Hepatocyte (in vitro differentiated cells): ENCODE data around the gene AFF2. TPM values are rescaled to one million over a fixed set of nuclear protein-coding genes. Genes with fewer than 3 reads are reported as not detected.

Source experiments
- DNase-seq: peaks from one replicate; pipeline ENCODE4 v3.0.0-alpha.2; 2016; ENCODE audit warnings: low spot score
- H2AFZ ChIP-seq: fragments of 200-600 bp; sonication (generic); 2 replicates; pipeline ENCODE4 v1.6.0; 2016; ENCODE audit warnings: antibody characterized with exemption, mild to moderate bottlenecking
- H3K27ac ChIP-seq: fragments of 200-600 bp; sonication (generic); 2 replicates; pipeline ENCODE4 v1.5.1; 2016; ENCODE audit warnings: mild to moderate bottlenecking
- H3K27me3 ChIP-seq: fragments of 200-600 bp; sonication (generic); 2 replicates; pipeline ENCODE4 v1.6.1; 2016
- H3K36me3 ChIP-seq: fragments of 200-600 bp; sonication (generic); replicated peaks from 2 replicates; pipeline ENCODE4 v1.5.1; 2016; ENCODE audit warnings: low read depth; ENCODE audit not compliant: insufficient read depth
- H3K4me1 ChIP-seq: fragments of 200-600 bp; sonication (generic); 2 replicates; pipeline ENCODE4 v1.5.1; 2016; ENCODE audit warnings: mild to moderate bottlenecking, moderate library complexity; ENCODE audit not compliant: insufficient read depth
- H3K4me2 ChIP-seq: fragments of 200-600 bp; sonication (generic); 2 replicates; pipeline ENCODE4 v1.6.0; 2016
- H3K4me3 ChIP-seq: fragments of 200-600 bp; sonication (generic); 2 replicates; pipeline ENCODE4 v1.5.1; 2016; ENCODE audit warnings: mild to moderate bottlenecking
- H3K79me2 ChIP-seq: fragments of 200-600 bp; sonication (generic); 2 replicates; pipeline ENCODE4 v1.6.0; 2017; ENCODE audit warnings: mild to moderate bottlenecking
- H3K9me2 ChIP-seq: fragments of 200-600 bp; sonication (generic); replicated peaks from 2 replicates; pipeline ENCODE4 v1.6.0; 2017; ENCODE audit warnings: mild to moderate bottlenecking; ENCODE audit not compliant: insufficient read depth
- H3K9me3 ChIP-seq: fragments of 200-600 bp; sonication (generic); 2 replicates; pipeline ENCODE4 v1.5.1; 2016; ENCODE audit warnings: low read depth, mild to moderate bottlenecking
- H4K20me1 ChIP-seq: fragments of 200-600 bp; sonication (generic); 2 replicates; pipeline ENCODE4 v1.6.0; 2016; ENCODE audit warnings: mild to moderate bottlenecking; ENCODE audit not compliant: insufficient read depth, poor library complexity, severe bottlenecking
- EZH2 ChIP-seq: fragments of 200-600 bp; sonication (generic); IDR thresholded peaks from 2 replicates; pipeline ENCODE4 v1.6.1; 2016; ENCODE audit warnings: antibody characterized with exemption, mild to moderate bottlenecking, borderline replicate concordance
- EZH2phosphoT487 ChIP-seq: fragments of 200-600 bp; sonication (generic); IDR thresholded peaks from one replicate; pipeline ENCODE4 v1.6.1; 2018; ENCODE audit warnings: antibody characterized with exemption, mild to moderate bottlenecking, low read depth, moderate library complexity; ENCODE audit not compliant: unreplicated experiment, severe bottlenecking
- WGBS: methylation state at CpG from one replicate; pipeline ENCODE4 v1.1.6; 2016; ENCODE audit warnings: low lambda C conversion rate; ENCODE audit errors: missing lambda C conversion rate; 5-methylcytosine and 5-hydroxymethylcytosine counted together
- polyA plus RNA-seq: library from polyadenylated mRNA; unstranded; fragments of >200 nt; fragmentation: Nextera tagmentation; extraction: Ambion mirVana; gene quantifications from 2 replicates; pipeline ENCODE4 v1.2.1, GENCODE V29; 2016
- total RNA-seq: library from RNA; depleted of rRNA; stranded (reverse); fragments of >200 nt; gene quantifications from 2 replicates; pipeline ENCODE4 v1.2.3, GENCODE V29; 2014
- TF ChIP-seq, protein P1 (sequence below): fragments of 200-600 bp; sonication (generic); IDR thresholded peaks from 2 replicates; pipeline ENCODE4 v1.5.1; 2016; ENCODE audit warnings: antibody characterized with exemption, mild to moderate bottlenecking; ENCODE audit not compliant: poor library complexity

The AFF2 gene
- total and polyA plus RNA-seq, 2 experiments from 2014 or later, result 2.1 to 6.5 TPM

DNA sequence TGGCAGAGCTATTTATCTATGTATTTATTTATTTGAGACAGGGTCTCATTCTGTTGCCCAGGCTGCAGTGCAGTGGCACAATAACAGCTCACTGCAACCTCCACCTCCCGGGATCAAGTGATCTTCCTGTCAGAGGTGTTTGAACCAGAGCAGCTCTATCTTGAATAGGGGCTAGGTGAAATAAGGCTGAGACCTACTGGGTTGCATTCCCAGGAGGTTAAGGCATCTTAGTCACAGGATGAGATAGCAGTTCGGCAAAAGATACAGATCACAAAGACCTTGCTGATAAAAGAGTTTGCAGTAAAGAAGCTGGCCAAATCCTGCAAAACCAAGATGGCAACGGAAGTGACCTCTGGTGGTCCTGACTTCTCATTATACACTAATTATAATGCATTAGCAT lies 501.9 kb downstream of the AFF2 start:
- H3K36me3 ChIP-seq, result no peaks in the 10 kb centered on the region
- TF ChIP-seq, protein P1, sequence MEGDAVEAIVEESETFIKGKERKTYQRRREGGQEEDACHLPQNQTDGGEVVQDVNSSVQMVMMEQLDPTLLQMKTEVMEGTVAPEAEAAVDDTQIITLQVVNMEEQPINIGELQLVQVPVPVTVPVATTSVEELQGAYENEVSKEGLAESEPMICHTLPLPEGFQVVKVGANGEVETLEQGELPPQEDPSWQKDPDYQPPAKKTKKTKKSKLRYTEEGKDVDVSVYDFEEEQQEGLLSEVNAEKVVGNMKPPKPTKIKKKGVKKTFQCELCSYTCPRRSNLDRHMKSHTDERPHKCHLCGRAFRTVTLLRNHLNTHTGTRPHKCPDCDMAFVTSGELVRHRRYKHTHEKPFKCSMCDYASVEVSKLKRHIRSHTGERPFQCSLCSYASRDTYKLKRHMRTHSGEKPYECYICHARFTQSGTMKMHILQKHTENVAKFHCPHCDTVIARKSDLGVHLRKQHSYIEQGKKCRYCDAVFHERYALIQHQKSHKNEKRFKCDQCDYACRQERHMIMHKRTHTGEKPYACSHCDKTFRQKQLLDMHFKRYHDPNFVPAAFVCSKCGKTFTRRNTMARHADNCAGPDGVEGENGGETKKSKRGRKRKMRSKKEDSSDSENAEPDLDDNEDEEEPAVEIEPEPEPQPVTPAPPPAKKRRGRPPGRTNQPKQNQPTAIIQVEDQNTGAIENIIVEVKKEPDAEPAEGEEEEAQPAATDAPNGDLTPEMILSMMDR, result no peak
- TF ChIP-seq EZH2 (no peak), EZH2phosphoT487 (no peak)
- no peak overlapping the region for H3K4me2 ChIP-seq
- WGBS, result 45% methylated on average over 3 of the region's 3 CpGs
- no peaks in the 10 kb centered on the region for H3K4me1 ChIP-seq
- H3K27me3 ChIP-seq, result no peaks in the 10 kb centered on the region
- DNase-seq, result no peak
- H3K9me2 ChIP-seq, result no peaks in the 10 kb centered on the region
- H2AFZ ChIP-seq, result no peak overlapping the region
- no peaks in the 10 kb centered on the region for H3K9me3 ChIP-seq
- H4K20me1 ChIP-seq, result no peaks in the 10 kb centered on the region
- no peak overlapping the region for H3K27ac ChIP-seq
- no peak overlapping the region for H3K4me3 ChIP-seq
- H3K79me2 ChIP-seq, result no peaks in the 10 kb centered on the region

DNA sequence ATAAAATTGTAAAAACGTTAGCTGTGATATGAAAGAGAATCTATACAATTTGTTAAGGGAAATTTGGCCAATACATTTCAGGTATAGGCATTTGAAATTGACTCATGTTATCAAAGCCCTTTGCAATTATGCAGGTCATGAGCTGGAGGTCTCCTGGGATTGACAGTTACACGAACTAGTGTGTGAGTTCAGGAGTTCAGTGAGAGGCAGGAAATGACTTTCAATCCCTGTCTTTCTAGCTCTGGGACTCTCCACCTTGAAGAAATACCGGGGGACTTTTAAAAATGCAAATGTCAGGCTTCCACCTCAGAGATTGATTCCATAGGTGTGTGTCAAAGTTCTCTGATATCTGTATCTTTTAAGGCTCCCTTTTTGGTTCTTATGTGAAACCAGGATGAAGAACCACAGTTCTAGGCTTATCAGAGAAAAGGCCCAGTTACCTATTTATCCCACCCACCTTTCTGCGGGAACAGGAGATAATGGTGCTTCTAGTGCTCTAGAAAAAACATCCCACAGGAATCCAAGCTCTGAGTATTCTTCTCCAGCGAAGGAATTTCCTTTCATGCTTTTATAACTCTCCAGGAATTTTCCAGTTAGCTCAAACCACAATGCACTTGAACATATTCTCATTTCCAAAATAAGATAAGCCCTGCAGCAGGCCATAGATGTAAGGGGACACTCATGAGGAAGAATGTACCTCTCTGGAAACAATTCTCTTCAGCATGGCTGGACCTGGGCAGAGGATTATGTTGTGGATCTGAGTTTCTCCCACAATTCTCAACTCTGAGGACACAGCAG lies 503.6 kb downstream of the AFF2 start:
- Histone ChIP-seq H3K4me3 (no peak overlapping the region), H3K4me1 (no peaks in the 10 kb centered on the region), H3K36me3 (no peaks in the 10 kb centered on the region), H3K9me2 (no peaks in the 10 kb centered on the region), H3K9me3 (no peaks in the 10 kb centered on the region), H3K27ac (no peak overlapping the region), H2AFZ (no peak overlapping the region), H3K4me2 (no peak overlapping the region), H3K27me3 (no peaks in the 10 kb centered on the region), H3K79me2 (no peaks in the 10 kb centered on the region), H4K20me1 (no peaks in the 10 kb centered on the region)
- WGBS, result 44% methylated on average over 5 of the region's 5 CpGs
- no peak for DNase-seq
- no peak for TF ChIP-seq EZH2phosphoT487
- TF ChIP-seq, protein P1, result no peak
- no peak for TF ChIP-seq EZH2

DNA sequence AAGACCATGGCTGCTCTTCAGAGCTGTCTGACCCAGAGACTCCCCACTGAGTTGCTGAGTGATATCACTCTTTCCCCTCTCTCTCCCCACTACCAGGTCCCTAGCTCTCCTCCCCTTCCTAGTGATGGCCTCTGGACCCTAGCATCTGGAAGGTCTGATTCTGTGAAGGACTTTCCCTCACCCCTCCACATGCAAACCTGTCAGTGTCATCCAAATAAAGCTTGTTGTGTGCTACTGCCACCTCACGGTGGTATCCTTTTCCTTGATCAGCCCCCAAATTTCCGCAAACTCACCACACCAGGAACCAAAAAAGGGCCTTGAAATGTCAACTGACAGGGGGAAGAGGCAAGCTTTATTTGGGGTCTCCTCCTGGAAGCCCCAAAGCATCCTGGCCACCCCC lies 504.5 kb downstream of the AFF2 start:
- no peak overlapping the region for H2AFZ ChIP-seq
- H3K36me3 ChIP-seq, result no peaks in the 10 kb centered on the region
- no peaks in the 10 kb centered on the region for H3K4me1 ChIP-seq
- TF ChIP-seq EZH2phosphoT487 (no peak), EZH2 (no peak)
- TF ChIP-seq, protein P1, result no peak
- no peaks in the 10 kb centered on the region for H3K9me2 ChIP-seq
- H4K20me1 ChIP-seq, result no peaks in the 10 kb centered on the region
- no peaks in the 10 kb centered on the region for H3K27me3 ChIP-seq
- H3K9me3 ChIP-seq, result no peaks in the 10 kb centered on the region
- H3K4me2 ChIP-seq, result no peak overlapping the region
- no peak overlapping the region for H3K27ac ChIP-seq
- no peak overlapping the region for H3K4me3 ChIP-seq
- DNase-seq, result no peak
- WGBS, result 60% methylated on average over 2 of the region's 2 CpGs
- H3K79me2 ChIP-seq, result no peaks in the 10 kb centered on the region
